Fibroblast of skin of left biceps (primary cell): Measurements from ENCODE around the gene CFL1.

Experiments
- DNase-seq, 2 experiments: peaks; one replicate each; pipeline ENCODE4 v3.0.0-alpha.2; 2013; ENCODE audit warnings: low read depth in 2 of 2

CFL1 gene

DNA sequence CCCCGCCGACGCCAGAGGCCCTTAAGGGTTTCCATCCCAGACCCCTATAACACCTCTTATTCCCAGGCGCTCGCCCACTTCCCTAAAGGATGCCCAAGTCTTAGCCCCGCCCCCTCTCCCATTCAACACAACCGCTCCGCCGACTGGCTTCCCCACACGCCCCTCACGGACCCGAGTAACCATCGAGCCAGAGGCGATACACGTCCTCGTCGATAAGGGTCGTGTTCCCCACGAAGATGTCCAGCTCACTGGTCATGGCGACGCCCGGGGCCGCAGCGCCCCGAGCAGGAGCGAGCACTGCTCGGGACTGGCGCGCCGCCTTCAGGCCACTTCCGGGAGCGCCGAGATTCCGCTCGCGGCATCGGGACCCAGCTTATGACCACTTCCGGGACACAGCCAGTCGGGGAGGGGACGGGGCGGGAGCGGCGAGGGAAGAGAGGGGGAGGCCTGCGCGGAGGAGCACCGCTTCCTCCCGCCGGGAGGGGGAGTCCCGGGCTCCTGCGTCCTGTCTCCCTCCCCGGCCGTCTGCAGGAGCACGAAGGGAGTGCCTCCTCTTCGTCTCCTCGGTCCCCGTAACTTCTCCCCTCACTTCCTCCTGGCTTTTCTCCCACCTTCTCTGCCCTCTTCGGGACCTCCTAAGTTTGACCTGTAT is 30.3 kb upstream of the CFL1 start, which contains the start of gene FIBP:
Gene FIBP, minus strand, starts transcription at position 309 of the 652 bp plus-strand sequence. Its CDS starts 53 bp downstream, at position 256.
- DNase-seq, result peak; percentile 89

DNA sequence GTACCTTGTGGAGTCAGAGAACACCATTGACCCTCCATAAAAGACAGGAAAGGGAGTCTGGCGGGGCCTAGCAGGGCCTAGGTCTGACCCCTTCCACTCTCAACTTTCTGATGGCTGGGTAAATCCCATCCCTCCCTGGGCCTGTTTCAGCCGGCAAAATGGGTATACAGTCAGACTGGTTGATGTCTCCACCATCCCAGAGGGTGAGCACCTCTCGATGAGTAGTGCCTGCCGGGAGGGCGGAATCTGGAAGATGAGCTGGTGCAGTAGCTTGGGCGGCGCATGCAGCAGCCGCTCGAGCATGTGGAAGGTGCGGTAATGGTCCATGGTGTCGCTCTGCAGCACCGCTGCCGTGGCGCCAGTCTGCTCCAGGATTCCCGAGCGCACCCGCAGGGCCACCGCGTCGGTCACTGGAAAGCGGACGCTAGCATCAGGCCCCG is 29.8 kb upstream of the CFL1 start:
- DNase-seq, result no peak

DNA sequence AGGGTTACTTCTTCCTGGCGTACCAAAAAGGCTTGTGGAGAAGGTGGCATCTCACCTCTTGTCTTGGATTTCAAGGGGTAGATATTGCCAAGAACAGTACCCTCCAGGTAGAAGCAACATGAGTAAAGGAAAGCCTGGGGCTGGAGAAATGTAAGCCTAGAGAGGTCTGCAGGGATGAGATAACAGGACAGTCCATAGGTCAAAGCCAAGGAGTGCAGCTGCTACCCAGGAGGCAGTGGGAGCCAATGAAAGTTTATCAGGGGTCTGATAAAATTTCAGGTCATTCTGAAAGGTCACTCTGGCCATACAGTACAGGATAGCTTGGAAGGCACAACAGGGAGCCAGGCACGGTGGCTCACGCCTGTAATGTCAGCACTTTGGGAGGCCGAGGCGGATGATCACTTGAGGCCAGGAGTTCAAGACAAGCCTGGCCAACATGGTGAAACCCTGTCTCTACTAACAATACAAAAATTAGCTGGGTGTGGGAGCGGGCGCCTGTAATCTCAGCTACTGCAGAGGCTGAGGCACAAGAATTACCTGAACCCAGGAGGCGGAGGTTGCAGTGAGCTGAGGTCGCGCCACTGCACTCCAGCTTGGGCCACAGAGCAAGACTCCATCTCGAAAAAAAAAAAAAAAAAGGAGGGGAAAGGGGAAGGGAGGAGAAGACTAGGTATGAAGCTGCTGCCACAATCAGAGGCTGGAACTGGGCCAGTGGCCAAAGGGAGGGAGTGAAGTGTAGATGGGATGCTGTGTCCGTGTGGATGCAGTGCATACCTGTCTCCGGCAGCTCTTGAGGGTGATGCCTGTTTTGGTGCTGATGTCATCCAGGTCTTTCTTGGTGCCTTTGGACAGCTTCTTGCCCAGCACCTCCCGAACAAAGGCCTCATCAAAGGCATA is 29.1 kb upstream of the CFL1 start:
- no peak for DNase-seq

DNA sequence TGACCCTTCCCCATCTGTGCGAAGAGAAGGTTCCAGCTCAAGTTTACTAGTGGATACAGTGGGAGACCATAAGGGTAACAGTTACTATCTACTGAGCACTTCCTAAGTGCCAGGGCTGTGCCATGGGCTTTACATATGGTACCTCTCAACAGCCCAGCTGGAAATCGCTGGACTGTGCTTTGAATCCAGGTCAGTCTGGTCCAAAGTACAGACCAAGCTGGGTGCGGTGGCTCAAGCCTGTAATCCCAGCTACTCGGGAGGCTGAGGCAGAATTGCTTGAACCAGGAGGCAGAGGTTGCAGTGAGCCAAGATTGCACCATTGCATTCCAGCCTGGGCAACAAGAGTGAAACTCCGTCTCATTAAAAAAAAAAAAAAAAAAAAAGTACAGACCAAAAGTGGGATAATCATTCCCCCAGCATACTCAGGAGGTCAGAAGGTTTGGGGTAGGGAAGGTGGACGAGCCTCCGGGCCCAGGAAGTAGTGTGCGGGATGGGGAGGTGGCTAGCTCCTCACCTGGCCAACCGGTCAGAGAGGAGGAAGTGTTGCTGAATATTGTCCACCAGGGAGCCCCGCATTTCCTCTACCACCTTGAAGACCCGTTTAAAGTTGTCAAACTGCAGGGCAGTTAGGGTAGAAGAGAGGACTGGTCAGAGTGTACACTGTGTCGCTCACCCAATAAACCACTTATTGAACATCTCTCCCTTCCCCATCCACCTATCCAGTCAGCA is 28.0 kb upstream of the CFL1 start:
- DNase-seq, result no peak

DNA sequence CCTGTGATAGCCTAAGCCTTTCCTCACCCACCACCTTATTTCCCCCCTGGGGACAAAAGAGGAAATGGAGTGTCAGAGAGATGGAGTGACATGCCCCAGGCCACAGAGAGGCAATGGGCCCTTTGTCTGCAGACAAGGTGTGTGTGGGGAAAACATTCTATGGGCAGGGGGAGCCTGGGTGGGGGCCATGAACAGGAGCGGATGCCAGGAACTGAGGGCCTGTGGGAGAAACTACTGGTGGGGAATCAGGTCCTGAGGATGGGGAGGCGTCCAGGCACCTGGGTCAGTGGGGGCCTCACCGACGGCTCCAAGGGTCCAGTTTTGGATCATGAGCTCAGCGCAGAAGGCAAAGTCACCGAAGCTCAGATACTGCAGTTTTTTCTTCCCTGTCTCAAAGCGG is 27.3 kb upstream of the CFL1 start:
- DNase-seq, result no peak

DNA sequence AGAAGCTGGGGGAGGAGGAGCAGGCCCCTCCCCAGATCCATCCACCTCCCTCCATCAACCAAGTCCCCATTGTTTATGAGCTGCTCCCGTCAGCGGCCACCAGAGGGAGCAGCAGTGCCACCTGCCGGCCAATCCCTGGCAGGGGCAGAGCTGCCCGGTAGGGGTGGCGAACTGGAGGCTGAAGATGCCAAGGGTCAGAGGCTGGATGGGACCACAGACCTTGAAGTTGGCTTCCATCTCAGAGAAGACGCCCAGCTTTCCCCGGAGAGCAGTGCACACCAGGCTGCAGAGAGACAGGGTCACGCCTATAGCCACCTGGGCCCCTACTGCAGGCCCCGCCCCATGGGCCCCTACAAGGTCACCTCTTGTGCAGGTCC is 26.7 kb upstream of the CFL1 start:
- no peak for DNase-seq

DNA sequence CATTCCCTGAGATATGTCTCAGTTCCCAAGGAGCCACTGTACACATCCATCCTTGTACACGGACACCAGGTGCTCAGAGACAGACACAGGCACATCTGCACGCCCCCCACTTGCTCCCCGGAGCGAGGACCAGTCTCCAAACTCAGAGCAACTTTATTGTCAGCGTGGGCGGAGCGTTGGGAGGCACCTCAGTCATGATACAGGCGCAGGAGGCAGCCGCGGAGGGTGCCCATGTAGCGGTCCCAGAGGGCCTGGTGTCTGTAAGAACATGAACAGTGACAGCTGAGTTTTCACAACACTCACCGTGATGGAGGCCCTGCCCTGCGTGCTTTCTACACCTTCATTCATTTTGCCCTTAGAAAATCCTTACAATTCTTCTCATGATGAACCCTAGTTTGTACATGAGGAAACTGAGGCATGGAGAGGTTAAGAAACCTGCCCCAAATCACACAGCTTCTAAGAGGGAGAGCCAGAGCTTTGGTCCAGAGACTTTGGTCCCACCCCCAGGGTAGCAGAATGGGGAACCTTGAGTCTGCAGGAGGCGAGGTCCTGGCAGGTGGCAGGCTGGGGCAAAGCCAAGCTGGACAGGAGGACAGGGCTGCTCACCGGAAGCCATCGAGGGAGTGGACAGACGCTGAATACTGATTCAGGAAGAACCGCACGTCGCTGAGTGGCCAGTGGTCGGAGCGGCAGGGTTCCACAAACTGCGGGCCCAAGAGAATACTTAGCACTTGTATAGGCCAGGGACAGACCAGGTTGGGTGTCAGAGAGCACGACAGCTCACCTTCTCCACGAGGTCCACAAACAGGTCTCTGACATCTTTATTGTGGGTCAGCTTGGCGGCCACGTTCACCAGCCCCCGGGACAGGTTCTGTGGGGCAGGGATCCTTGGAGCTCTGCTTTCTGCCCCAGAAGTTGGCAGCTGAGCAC is 26.1 kb upstream of the CFL1 start:
- DNase-seq, result no peak

DNA sequence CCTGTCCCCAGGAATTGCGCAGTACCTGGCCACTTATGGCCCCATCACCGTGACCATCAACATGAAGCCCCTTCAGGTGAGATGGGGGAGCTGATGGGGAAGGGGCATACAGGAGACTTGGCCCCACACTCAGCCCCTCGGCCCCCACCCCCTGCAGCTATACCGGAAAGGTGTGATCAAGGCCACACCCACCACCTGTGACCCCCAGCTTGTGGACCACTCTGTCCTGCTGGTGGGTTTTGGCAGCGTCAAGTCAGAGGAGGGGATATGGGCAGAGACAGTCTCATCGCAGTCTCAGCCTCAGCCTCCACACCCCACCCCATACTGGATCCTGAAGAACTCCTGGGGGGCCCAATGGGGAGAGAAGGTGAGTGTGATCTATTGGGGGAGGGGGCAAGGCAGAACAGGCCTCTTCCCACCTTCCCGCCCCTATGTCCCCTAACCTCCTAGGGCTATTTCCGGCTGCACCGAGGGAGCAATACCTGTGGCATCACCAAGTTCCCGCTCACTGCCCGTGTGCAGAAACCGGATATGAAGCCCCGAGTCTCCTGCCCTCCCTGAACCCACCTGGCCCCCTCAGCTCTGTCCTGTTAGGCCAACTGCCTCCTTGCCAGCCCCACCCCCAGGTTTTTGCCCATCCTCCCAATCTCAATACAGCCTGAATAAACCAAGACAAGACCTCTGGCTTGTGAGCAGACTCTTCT is 25.2 kb upstream of the CFL1 start:
- DNase-seq, result no peak

DNA sequence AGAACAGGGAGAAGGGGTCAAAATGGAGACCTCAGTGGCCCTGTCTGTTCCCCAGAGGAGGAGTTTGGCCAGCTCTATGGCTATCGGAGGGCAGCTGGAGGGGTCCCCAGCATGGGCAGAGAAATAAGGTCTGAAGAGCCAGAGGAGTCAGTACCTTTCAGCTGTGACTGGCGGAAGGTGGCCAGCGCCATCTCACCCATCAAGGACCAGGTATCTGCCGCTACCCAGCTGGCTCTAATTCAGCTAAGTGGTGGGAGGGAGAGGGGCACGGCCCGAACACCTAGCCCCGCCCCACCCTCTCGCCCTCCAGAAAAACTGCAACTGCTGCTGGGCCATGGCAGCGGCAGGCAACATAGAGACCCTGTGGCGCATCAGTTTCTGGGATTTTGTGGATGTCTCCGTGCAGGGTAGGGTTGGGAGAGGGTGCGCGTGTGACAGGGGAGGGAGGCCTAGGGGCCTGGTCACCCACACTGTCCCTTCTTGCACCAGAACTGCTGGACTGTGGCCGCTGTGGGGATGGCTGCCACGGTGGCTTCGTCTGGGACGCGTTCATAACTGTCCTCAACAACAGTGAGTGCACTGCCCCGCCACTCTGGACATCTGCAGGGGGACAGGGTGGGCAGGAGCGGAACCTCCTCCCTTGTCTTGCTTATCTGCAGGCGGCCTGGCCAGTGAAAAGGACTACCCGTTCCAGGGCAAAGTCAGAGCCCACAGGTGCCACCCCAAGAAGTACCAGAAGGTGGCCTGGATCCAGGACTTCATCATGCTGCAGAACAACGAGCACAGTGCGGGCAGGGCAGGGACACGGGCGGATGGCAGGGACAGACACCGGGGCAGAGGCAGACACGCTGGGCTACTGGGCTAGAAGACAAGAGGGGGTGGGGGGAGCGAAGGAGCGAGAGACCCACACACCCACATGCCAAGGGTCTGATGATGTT is 24.4 kb upstream of the CFL1 start:
- DNase-seq, result no peak

DNA sequence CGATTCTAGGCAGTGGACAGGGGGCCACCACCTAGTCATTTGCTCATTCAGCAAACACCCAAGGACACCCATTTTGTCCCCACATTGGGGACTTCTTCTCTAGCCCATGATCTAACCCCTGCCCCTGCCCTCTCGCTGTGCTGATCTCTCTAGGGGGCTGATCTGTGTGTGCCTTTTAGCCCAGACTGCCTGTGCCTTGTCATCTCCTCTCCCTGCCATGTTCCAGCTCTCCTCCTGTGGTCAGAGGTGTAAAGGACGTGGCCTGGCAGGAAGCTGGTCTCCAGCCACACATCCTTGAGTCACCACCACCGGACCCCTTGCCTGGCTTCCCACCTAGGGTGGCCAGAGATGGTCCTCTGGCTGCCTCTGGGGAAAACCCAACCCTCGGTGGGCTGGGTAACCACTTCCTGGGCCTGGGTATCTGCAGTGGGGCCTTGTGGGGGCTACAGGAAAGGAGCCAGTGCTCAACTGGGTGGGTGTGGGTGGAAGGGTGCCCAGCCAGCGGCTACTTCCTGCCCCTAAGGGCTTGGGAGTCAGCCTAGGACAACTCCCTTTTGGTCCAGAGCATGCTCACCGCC is 23.0 kb upstream of the CFL1 start:
- no peak for DNase-seq

DNA sequence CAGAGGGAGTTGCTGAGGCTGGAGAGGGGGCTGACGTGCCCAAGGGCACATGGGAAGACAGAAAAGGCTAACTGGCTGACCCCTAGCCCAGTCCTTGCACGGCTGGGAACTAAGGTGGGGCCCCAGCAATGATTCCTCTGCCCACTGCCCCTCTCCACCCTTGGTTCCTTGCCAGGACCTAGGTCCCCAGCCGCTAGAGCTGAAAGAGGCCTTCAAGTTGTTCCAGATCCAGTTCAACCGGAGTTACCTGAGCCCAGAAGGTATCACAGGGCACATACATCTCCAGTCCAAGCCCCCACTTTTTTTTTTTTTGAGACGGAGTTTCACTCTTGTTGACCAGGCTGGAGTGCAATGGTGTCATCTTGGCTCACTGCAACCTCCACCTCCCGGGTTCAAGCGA is 22.0 kb upstream of the CFL1 start:
- DNase-seq, result no peak

DNA sequence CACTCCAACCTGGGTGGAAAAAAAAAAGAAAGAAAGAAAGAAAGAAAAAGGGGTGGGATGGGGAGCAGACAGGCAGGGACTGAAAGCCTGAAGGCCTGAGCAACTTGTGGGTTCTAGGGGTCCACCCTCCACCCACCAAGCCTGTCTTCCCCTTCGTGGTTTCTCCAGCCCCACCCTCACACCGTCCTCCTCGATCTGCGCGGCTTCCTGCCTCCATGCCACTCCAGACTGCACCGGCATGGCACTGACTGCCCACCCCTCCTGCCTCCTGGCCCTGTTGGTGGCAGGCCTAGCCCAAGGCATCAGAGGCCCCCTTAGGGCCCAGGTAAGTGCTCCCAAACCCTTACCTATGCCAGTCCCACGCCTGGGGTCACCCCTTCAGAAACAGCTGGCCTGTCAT is 21.6 kb upstream of the CFL1 start, which contains the start of gene CTSW:
Gene CTSW, plus strand, starts transcription at position 221 of the 400 bp plus-strand sequence. Its CDS starts 18 bp downstream, at position 239.
- no peak for DNase-seq

DNA sequence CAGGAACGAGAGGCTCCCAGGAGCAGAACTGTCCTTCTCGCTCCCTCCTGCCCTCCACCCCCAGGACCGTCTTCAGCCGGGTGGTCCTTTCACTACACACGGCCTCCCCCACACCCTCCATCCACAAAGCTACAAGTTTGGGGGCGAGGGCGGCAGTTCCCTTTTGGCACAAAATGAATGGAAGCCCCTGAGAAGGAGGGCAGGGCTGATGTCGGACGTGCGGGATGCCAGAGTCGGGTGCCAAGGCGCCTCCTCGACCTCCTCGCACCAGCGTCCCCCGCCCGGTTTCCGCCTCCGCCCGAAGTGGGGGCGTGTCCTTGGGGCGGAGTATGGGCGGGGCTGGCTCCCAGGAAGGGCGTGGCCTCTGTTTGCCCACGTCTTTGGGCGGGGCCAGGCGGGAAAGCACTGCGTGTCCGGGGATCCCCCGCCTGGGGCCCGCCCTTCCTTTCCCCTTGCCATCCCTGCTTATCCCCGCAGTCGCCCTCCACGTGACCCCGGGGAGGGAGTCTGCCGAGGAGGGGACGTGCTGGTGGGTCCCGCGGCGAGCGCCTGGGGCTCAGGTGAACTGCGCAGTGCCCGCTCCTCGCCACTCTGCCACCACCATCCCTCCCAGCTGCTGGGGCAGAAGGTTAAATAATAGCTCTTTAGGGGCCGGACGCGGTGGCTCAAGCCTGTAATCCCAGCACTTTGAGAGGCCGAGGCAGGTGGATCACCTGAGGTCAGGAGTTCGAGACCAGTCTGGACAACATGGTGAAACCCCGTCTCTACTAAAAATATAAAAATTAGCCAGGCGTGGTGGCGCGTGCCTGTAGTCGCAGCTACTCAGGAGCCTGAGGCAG is 15.6 kb upstream of the CFL1 start:
- peak; percentile 75 for DNase-seq

DNA sequence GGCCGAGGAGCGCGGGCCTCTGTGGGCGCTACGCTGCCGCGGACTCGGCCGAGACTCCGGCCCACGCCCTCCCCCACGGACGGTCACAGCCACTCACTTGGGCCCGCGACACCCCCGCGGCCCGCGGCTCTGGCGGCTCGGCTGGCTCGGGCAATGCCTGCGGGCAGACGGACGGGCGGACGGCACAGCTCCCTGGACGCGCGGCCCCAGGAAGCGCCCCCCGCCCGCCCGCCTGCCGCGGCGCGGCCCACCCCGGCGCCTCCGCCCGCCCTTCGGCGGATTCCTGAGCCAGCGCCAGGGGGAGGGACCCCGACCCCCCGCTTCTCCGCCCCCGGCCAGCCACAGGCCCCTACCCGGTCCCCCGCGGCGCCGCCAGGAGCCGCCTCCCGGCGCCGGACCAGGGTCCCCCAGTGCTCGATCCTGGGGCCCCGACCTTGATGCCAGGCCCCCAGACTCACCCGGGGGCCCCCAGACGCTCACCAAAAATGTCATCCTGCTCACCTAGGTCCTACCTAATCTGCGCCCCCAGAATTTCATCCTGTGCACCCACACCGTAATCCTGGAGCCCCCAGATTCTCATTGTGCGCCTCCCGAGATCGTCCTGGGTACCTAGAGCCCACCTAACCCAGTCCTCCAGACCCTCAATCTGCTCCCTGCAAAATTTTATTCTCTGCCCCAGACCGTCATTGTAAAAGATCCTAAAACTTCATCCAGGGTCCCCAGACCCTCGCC is 14.8 kb upstream of the CFL1 start, which contains the start of gene EFEMP2:
Gene EFEMP2, minus strand, starts transcription at position 215 of the 732 bp plus-strand sequence. CDS start 446 bp downstream, outside the sequence.
- DNase-seq, result no peak

DNA sequence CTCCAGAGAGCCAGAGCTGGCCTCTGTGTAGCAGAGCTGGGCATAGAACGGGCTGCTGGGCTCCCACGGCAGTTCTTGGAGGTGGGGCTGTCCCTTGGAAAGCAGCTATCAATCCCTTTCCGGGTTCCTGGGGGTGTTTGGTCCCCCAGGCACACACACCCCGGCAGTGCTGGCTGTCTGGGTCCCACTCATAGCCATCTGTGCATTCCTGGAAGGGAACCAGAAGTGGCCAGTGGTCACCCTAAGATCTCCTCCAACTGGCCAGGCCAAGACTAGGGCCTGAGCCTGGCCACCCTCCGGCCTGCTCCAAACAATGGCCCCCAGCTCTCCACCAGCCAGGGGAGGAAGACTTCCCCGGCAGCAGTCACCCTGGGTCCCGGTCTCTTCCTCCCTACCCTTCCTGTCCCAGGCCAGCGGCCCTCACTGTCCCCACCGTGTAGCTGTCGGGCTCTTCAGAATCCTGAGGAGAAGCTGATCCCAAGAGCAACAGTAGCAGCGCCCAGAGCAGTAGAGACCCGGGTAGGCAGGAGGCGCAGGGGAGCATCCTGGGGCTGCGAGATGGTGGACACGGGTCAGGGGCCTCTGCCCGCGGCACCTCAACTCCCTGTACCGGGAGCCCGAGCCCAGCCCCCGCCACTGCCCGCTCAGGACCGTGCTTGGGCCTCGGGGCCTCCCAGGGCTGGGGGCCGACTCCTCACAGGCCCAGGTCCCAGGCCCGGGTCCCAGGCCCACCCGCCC is 14.0 kb upstream of the CFL1 start:
- DNase-seq, result no peak
